NCI-H128 (cell line): ENCODE results near the gene SLC9A9.

Experiments
- DNase-seq: peaks from one replicate; lab custom pipeline; 2025; ENCODE audit not compliant: unreplicated experiment; lab: John Stamatoyannopoulos, UW

The SLC9A9 gene

DNA sequence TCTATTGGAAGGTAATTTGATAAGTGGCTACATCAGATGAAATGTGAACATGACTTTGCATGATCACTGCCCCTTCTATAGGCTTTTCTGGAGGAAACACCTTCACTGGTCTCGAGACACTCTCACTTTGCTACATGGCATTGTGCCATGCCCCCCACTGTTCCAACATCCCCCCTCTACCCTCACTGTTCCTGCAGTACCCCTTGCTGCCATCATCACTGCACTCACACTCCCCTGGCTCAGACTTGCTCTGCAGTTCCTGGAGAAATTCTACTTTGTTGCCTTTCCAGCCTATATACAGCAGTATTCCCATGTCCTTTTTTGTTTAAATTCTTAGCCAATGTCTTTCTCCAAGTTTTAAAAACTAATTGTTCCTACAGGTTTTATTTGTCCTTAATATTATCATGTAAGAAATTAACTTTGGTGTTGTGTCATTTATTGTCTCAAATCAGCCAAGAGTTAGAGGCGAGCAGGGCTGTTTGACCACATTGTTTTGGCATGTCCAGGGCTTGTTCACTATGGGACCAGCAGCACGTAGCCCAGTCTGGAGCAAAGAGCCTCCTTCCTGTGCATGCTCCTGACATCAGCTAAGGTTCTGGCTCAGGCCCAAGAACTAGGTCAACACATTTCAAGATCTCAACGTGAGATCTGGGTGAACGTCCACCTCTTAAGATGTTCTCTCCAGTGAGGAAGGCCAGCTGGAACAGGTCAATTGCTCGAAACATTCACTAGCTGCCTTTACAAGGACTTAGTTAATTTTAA, 246.4 kb downstream of the SLC9A9 start:
- no peak for DNase-seq

GRCh38 chr3:143600756-143601718, 247.2 kb downstream of the SLC9A9 start:
- no peak for DNase-seq

- no peak for DNase-seq
Observed at GRCh38 chr3:143597774-143598652, 250.3 kb downstream of the SLC9A9 start.

GRCh38 chr3:143596957-143597642, 251.2 kb downstream of the SLC9A9 start:
- DNase-seq = no peak

GRCh38 chr3:143595456-143596077, 252.7 kb downstream of the SLC9A9 start:
- DNase-seq = no peak

DNA sequence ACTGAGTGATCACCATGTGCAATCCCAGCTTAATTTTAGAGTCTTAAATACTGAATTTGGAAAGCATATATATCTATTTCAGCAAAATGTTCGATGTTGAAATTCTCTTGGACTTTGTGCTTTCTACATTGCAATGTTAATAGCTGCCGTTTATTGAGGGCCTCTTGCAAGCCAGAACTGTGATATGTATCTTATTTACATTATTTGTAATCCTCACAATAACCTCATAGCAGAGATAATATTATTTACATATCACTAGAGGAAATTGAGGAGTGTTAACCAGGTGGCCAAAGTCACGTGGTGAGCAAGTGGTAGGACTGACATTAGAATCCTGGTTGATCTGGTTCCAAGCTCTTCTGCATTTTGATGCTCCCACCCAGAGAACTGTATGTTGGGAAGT, 254.1 kb downstream of the SLC9A9 start:
- no peak for DNase-seq

DNA sequence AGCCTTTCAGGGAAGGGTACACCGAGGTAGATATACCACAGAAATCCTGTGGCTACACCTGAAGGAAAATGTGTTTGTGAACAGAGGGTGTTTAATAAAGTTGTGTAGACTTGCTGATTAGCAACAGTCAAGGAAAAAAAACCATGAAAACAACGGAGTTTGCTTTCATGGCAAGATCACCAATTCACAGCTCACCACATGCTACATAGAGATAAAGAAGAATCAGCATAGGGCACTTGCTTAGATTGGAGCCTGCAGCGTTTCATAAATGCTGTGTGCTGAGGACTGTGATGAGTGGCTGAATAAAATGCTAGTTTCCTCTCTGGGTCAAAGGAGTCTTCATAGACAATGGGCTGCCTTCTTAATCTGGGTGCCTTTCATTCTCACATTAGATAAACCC, 257.6 kb downstream of the SLC9A9 start:
- no peak for DNase-seq

- no peak for DNase-seq
Observed at GRCh38 chr3:143586576-143586975, 261.7 kb downstream of the SLC9A9 start.

DNA sequence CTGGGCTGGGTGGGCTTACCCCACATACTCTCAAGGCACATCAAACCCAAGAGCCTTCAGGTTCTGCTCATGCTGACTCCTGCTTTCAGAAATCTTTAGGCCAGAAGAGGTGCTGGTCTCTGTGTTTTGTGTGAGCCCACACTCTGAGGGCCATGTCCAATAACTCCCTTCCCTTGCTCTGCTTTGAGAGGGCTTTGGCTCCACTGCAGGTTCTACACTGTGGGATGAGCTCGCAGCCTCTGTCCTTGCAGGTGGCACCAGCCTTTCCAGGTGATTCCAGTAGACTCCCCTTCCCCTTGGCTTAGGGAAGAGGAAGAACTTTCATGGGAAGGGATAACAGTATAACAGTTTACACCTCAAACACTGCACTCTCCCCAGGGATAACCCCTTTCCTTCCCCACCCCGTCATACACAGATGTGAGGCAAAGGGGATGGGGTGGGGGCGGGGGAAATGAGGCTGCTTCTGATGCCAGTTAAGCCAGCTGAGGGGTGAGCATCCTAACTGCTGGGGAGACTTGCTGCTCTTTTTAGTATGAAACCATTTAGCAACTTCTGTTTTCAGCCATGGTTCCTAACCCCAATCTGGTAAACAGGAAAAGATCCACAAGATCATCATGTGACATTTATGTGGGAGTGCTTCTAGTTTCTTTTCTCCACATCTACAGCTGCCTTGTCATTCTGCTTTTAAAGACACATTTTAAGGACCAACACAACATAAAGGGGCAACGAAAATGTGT, 262.4 kb downstream of the SLC9A9 start:
- no peak for DNase-seq

DNA sequence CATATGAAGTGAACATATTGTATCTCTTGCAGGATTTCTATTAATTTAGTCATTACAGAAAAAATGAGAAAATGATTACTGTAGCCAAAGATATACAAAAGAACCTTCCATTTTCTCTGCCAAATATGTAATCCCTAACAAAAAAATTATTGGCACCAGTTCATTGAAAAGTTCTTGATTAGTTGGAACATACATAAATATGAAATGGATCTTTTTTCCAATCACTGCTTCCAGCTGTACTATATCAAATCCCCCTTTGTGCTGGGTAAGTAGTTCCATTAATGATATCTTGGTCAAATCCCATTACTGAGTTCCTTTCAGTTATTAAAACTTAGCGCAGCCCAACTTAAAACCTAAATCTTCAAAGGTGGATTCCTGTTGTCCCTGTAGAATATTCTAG, 263.8 kb downstream of the SLC9A9 start:
- no peak for DNase-seq

DNA sequence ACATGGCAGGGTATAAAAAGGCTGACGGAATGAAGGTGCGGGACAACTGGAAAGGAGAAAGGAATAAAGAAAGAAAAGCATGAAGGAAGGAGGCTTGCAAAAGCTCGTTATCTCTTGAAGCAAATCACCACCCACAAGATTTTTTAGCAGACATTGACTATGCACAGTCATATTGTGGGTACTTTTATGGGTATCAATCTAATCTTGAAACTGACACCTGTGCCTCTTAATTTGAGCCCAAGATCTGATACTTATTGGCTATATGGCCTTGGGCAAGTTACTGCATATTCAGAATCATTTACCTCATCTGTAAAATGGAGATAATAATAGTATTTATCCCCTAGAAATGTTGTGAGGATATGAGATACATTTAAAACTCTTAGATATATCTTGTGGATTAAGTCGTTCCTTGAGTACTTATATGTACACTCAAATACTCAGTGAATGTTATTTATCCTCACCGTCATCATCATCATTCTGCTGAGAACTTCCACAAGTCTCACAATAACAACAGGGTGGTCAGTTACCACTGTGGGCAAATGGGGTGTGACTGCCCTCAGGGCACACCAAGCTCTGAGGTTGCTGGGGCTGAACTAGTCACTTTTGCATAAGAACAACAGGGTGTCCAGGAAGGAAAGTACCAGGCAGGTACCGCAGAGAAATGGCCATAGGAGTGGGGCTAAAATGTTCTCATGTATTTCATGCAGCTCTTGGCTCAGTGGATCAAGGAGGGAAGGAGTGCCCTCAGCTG, 266.1 kb downstream of the SLC9A9 start:
- DNase-seq = no peak

DNA sequence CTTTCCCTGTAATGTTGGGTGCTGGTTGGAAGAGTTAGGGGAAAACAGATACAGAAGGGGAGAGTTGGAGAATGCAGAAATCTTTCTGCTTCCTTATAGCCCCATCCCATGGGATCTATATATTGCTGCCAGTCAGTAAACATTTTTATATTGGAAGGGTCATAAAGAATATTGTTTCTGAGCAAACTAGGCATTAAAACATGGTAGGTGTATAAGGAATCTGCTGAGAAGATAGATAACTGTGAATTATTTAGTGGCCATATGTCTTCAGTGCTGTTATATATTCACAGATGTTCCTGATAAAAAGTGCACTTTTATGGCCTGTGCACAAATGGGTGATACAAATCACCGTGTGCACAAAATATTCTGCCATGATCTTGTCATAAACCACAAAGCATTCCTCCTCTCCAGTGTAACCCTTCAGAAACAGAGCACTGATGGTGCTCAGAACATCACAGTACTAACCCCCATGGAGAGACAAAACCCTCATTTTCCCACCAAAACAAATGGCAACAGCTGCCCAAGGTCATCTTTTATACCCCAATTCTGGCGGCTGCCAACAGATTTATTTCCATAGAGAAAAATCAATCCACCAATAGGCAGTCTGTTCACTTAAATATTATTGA, 269.3 kb downstream of the SLC9A9 start:
- no peak for DNase-seq

DNA sequence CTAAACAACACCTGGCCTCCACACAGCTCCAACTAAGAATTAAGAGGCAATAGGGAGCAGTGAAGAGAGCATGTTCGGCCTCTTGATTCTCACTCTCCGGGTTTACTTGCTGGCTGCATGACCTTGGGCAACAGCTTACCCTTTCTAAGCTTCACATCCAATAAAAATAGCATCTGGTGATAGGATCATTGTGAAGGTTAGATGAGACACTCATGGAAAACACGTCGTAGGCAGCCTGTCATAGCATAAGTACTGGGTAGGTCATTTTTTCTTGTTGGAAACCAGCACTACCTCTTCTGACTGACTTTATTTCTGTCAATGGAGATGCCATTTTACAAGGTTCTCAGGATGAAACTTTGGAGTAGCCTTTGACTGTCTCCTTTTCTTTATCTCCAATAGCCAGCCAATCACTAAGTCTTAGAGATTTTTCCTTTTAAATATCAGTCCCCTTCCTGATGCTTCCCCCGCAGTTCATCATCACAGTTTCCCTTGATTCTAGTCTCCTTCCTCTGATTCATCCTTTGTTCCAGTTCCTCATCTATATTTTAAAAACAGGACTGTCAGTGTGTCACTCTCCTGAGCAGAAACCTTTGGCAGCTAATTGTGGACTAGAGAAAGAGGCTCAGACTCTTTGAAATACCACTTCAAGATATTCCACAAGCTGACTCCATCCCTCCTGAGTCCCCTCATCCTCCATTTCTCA, 271.5 kb downstream of the SLC9A9 start:
- no peak for DNase-seq

DNA sequence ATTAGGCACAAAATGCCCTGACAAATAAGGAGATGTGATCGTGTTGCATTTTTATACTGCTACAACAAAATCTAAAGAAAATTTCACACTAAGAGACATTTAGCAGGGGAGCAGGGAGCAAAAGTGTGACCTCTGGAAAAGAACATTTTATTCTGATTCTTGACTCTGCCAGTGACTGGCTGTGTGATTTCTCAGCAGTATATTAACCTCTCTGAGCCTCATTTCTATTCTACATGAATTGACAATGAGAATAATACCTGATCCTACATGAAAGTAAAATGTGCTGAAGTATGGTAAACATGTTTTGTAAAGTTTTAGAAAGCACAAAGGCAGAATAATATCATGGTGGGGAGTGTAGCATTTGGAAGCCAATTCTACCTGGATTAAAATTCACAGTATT, 273.3 kb downstream of the SLC9A9 start:
- DNase-seq = no peak

DNA sequence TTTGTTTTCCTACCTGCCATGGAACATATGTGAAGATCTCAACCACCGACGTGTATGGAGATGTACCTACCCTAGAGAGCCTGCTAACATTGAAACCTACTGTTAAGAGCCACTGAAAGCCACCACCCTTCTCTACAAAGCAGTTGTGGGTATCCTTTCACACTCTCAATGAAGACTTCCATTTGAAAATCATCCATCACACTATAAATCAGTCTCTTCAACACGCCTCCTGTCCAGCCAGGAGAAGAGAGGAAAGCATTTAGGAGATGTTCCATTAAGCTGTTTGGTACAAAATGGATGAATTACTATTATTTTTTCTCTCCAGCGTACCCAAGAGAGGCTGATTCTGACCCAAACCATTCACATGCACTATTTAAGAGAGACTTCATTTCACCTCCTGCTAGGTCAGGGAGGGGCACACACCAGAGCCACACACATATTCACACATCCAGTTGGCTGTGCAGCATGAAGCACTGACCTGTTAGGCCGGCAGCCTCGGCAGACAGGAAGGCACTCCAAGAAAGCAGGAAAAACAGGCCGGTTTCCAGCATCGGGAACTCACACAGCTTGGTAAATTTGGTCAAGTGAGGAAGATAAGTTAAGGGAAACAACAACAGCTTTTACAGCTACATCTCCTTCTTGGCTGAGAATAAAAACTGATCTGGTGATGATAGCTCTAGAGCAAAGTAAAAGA, 274.5 kb downstream of the SLC9A9 start:
- no peak for DNase-seq

GRCh38 chr3:143571548-143571947, 276.7 kb downstream of the SLC9A9 start:
- DNase-seq = no peak

- no peak for DNase-seq
Observed at GRCh38 chr3:143567823-143568222, 280.4 kb downstream of the SLC9A9 start.
